RCC 7860 (cell line): ENCODE data around the gene RHBDF2.
"Not testable (repeated sequence)": the region's sequence is repeated elsewhere in the genome, so short reads cannot be mapped to it uniquely, and the experiment has no call there.

Source experiments
- DNase-seq: peaks from one replicate; pipeline ENCODE4 v3.0.0-alpha.2; 2015; ENCODE audit warnings: low spot score
- FAIRE-seq: peaks from 2 replicates; lab custom pipeline; 2012; peaks lifted over from hg19 to GRCh38; lab: Jason Lieb, UNC

Gene RHBDF2

GRCh38 chr17:76538281-76538931 is 37.2 kb upstream of the RHBDF2 start:
- FAIRE-seq (no peak), DNase-seq (no peak)

DNA sequence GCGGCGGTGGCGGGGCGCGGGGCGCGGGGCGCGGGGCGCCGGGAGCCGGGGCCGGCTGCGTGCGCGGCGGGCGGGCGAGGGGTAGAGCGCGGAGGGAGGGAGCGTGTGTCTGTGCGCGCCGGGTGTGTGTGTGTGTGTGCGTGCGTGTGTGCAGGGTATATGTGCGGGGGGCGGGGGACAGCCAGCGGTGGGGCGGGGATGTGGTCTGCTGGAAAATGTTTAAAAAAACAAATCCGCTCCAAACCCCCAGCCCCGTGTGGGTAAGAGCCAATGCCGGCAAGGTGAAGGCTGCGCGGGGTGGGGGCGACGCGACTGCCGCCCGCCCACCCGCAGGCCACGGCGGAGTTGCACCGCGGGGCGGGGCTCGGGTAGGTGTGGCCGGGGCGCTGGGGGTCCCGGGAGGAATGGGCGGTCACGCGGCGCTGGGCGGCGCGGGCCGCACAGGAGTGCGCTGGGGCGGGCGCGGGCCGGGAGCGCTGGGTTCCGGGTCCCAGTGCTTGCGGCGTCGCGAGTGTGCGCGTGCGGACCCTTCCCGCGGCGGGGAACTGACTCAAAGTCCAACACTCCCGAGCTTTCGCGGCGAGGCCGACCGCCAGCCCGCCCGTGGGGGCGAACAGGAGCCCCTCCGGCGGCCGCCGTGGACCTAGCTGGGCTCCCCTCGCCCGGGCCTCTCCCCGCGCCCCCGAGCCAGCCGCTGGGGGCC is 36.5 kb upstream of the RHBDF2 start, which contains the start of gene CYGB:
Gene CYGB, minus strand, starts transcription at position 132 of the 703 bp plus-strand sequence. CDS start 167 bp downstream, outside the sequence.
- DNase-seq, result no peak
- no peak for FAIRE-seq

DNA sequence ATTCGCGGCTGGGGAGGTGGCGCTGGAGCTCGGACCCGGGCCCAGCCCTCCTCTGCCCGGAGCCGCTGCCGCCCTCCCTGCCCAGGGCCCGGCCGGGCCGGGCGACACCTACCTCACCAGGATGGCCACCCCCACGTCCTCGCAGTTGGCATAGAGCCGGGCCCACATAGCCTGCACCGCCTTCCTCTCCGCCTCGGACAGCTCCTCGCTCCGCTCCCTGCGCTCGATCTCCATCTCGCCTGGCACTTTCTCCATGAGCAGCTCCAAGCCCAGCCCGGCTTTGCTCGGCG is 36.0 kb upstream of the RHBDF2 start:
- no peak for DNase-seq
- FAIRE-seq, result no peak

GRCh38 chr17:76536511-76537287 is 35.5 kb upstream of the RHBDF2 start:
- DNase-seq, result no peak
- FAIRE-seq, result no peak

- DNase-seq (no peak), FAIRE-seq (no peak)
Measured at GRCh38 chr17:76535788-76536510, 34.7 kb upstream of the RHBDF2 start.

DNA sequence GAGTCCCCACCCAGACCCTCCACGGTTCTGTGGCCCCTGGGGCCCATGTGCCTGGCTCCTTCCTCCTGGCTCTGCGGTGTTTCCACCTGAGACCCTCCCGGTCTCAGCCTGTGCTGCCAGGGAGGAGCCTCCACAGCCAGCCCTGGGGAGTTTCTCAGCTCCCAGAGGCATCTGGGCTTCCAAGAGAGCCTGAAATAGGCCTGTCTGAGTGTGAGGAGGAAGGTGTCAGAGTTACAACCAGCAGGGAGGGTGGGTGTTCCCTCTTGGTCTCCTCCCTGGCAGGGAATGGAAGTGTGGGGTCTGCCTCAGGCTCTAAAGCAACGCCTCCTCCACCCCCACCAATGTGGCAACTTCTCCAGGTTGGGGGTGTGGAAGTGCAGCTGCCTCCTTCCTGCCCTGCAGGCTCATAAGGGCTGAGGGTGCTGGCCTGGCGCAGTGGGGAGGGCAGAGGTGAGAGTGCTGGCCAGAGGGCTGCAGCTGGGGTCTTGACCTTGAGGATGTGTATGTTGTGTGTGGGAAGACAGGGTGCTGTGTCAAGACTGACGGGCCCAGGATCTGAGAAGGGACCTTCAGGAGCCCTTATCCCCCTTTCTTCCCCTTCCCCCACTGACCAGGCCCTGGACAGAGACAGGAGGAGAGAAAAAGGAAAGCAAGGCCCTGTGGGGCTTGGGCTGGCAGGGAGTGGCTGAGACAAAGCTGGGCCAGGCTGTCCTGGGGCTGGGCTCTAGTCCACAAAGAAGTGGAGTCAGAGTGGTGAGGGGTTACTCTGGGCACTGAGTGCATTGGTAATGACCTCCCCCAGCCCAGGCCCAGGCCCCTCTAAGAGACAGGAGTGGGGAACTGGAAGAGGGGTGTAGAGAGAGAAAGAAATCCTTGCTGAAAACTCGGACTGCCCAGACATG is 33.9 kb upstream of the RHBDF2 start:
- no peak for FAIRE-seq
- DNase-seq, result no peak

- FAIRE-seq, DNase-seq: not testable (repeated sequence)
Measured at GRCh38 chr17:76533640-76534359, 32.6 kb upstream of the RHBDF2 start.

GRCh38 chr17:76532072-76532651 is 30.9 kb upstream of the RHBDF2 start:
- FAIRE-seq (no peak), DNase-seq (peak; percentile 63)

- DNase-seq (no peak), FAIRE-seq (no peak)
Measured at GRCh38 chr17:76531486-76532038, 30.3 kb upstream of the RHBDF2 start.

DNA sequence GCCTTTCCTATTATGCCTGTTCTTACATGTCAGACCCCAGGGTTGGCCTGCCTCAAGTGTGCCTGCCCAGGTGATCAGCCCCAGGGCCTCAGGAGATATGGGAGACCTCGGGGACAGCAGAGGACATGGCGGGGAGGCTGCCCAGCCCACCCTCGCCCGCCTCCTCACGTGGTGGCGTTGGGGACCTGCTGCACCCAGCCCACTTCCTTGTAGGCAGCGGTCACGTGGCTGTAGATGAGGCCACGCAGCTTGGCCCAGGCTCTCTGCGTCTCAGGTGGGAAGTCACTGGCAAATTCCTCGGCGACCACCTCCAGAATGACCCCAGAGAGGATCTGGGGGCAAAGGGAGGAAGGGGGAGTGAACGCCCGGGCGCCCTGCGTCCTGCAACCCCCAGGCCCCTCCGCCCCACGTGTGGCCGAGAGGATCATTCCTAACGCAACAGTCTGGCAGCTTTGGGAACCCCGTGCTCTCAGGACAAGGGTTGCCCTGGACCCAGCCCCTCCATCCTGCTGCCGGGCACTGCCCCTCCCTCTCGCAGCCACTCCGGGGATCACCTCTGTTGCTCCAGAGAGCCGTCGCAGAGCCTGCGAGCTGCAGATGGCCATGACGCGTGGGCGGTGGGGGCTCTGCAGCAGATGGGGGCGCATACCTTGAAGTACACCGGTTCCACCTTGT is 29.7 kb upstream of the RHBDF2 start:
- DNase-seq, result no peak
- no peak for FAIRE-seq

DNA sequence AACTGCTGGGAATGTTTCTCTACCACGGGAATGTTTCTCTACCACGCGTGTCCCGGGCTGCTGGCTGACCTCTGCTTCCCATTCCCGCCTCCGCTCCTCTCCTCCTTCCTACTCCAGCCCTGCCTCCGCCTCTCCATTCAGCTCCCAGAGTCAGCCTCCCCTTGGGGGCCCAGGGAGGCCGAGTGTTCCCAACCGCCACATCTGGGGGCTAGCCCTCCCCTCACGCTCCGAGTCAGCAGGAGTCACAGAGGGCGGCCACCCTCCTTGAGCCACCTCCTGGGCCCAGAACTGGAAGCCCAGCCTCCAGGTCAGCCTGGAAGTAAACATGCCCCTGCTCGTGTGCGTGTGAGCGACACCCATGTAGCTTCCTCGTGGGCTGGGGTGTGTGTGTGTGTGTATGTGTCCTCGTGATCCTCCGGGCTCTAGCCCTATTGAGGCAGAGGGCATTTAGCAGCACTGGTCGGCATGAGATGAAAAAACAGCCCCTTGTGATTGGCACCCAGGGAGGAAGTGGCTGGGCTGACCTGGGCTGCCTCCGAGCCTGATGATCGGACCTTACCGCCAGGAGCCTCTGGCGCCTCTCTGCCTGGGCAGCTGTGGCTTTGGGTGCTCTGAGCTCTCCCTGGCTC is 29.0 kb upstream of the RHBDF2 start:
- DNase-seq (no peak), FAIRE-seq (no peak)

- FAIRE-seq (no peak), DNase-seq (no peak)
Measured at GRCh38 chr17:76529224-76530094, 28.2 kb upstream of the RHBDF2 start.

DNA sequence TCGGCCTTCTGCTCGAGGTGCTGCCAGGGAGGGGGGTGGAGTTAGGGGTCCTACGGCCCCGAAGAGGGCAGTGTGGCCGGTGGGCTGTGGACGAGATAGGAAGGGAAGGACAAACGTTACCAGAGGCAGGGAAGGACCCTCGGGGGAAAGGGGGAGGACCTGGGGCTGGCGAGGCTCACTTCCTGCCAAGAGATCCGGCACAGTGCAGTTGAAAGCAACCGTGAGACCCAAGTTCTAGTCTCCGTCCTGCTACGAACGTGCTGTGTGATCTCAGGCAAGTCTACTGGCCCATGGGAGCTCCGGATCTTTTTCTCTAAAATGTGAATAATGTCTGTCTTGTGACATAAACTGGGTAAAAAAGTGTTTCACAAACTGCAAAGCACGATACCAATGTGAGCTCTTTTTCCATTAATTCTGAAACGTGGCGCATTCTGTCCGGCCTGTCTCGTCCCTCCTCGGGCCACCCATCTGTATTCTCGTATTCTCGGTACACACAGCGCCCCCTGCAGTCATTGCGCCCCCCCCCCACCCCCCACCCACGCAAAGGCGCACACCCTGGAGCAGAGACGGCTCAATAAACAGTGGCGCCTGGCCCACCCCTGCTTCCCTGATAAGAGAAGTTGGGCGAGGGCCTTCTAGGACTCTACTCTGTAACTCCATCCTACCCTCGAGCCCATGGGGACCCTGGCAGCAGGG is 27.5 kb upstream of the RHBDF2 start:
- DNase-seq (no peak), FAIRE-seq (no peak)

DNA sequence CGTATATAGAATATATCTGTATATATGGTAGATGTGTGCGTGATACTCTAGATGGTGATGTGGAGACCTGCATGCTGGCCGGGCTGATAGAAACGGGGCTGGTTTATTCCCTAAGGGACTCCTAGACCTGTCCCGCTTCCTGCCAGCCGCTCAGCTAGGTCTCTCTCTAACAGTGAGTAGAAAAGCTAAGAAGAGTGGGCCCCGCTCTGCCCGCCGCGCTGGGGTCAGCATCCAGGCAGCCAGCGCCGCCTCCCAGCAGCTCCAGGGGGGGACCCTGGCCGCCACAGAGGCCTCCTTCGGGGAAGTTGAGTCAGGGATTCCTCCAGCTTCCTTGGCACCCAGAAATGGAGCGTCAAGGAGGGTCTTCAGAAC is 26.9 kb upstream of the RHBDF2 start:
- DNase-seq, result no peak
- FAIRE-seq, result no peak

GRCh38 chr17:76527430-76528111 is 26.3 kb upstream of the RHBDF2 start:
- no peak for FAIRE-seq
- peak; percentile 69 for DNase-seq

DNA sequence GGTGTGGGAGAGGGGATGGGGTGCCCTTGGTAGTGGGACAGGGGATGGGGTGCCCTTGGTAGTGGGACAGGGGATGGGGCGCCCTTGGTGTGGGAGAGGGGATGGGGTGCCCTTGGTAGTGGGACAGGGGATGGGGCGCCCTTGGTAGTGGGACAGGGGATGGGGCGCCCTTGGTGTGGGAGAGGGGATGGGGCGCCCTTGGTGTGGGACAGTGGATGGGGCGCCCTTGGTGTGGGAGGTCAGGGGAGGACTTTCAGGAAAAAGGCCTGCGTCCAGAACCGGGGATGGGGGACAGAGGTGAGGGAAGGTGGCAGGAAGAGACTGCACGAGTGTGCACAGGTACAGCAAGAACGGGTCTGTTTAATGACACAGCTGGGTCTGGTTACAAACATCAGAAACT is 25.8 kb upstream of the RHBDF2 start:
- not testable (repeated sequence) for FAIRE-seq, DNase-seq
